ENCODE results near the gene SCLT1.
"Not testable (repeated sequence)": the region's sequence is repeated elsewhere in the genome, so short reads cannot be mapped to it uniquely, and the experiment has no call there.

SCLT1 gene

DNA sequence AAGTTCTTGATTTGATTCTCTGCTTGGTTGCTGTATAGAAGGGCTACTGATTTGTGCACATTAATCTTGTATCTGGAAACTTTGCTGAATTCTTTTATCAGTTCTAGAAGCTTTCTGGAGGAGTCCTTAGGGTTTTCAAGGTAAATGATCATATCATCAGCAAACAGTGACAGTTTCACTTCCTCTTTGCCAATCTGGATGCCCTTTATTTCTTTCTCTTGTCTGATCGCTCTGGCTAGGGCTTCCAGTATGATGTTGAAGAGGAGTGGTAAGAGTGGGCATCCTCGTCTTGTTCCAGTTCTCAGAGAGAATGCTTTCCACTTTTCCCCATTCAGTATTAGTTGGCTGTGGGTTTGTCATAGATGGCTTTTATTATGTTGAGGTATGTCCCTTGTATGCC is 23.8 kb downstream of the SCLT1 start:
- DNase-seq (ENCODE audit: low read depth in 2 of 2) = not testable (repeated sequence)

GRCh38 chr4:129064717-129065116 is 28.6 kb downstream of the SCLT1 start:
- DNase-seq (ENCODE audit: low read depth in 2 of 2) = no peak

GRCh38 chr4:129063640-129064039 is 29.7 kb downstream of the SCLT1 start:
- DNase-seq (ENCODE audit: low read depth in 2 of 2) = no peak

DNA sequence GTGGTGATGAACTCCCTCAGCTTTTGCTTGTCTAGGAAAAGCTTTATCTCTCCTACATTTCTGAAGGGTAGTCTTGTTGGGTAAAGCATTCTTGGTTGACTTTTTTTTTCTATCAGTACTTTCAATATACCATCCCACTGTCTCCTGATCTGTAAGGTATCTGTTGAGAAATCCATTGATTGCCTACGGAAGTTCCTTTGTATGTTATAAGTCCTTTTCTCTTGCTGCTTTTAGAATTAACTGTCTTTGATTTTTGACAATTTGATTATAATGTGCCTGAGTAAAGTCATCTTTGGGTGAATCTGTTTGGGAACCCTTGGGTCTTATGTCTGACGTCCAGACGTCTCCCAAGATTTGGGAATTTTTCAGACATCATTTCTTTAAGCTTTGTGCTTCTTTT is 30.8 kb downstream of the SCLT1 start:
- DNase-seq (ENCODE audit: low read depth in 2 of 2) = no peak

- no peak for DNase-seq (ENCODE audit: low read depth in 2 of 2)
Observed at GRCh38 chr4:129059028-129059427, 34.3 kb downstream of the SCLT1 start.

- DNase-seq (ENCODE audit: low read depth in 2 of 2) = no peak
Observed at GRCh38 chr4:129046055-129046959, 47.0 kb downstream of the SCLT1 start.

DNA sequence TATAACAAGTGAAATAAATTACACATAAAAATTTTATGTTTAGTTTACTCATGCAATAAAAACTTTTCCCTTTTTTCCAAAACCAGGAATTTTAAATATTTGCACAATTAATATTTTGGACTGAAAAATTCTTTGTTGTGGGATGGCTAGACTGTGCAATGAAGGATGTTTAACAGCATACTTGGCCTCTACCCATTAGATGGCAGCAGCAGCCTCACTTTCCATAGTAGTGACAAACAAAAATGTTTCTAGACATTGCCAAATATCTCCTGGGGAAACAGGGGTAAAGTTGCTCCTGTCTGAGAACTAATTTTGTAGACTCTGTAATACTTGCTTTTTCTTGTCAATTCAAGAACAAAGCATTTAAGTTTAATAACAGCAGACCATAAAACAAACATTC is 49.8 kb downstream of the SCLT1 start:
- DNase-seq (ENCODE audit: low read depth in 2 of 2) = no peak

DNA sequence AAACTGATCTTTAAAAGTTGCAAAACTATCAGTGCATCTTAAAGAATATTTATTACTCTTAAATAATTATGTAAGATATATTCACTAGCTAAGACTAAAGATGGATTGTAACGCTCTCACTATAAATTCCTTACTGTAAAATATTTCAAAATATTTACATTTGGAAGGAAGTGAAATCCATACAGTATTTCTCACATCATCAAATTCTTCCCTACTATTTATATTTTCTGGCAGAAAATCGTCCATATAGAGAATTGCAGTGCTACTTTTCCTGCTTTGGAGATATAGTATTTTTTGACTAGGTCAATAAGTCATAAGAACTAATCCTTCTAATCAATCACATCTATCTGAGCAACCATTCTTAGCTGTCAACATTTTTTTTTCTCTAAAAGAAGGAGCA is 52.9 kb downstream of the SCLT1 start:
- no peak for DNase-seq (ENCODE audit: low read depth in 2 of 2)

DNA sequence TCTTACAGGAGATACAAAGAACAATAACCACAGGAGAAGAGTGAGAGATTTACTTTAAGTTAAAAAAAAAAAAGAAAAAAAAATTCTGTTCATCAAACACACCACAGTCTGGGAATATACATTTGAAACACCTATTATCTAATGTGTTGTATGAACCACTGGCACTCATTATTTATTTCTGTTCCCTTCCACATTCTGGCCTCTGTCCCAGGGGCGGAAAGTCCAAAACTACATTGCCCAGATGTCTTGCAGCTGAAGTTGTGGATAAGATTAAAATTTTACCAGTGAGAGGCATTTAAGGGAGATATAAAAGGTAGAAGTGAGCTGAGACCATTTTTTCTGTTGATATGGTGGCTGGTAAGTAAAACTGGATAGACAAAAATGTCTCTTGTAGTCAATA is 56.2 kb downstream of the SCLT1 start:
- DNase-seq (ENCODE audit: low read depth in 2 of 2) = no peak

GRCh38 chr4:129014566-129015509 is 78.5 kb downstream of the SCLT1 start:
- DNase-seq (ENCODE audit: low read depth in 2 of 2) = no peak

DNA sequence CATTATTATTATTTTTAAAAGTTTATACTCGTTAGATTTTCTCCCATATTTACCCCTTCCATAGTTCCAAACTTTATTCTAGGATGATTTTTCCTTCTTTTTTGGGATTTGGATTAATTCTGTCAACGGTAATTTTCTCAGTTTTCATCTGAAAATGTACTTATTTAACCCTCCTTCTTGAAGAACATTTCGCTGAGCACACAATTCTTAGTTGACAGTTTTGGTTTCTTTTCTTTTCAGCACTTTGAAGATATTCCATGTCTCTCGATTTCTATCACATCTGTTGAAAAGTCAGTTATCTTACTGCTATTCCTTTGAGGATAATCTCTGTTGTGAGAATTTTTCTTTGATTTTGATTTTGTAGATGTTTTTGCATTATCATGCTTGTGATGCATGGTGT is 85.2 kb downstream of the SCLT1 start:
- no peak for DNase-seq (ENCODE audit: low read depth in 2 of 2)

DNA sequence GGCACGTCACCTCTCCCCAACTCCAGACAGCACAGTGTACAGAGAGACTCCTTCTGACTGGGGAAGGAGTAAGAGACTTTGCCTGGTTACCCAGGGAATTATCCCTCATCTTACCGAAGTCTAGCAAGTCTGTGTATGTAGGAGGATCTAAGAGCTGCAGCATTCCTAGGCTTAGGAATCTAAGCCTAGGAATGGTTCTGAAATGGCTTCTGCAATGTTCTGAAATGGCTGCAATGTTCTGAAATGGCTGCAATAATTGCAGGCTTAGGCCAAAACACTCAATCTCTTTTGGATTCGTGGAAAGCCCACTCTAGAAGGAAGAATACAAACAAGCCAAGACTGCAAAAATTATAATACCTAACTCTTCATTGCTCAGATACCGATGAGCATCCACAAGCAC is 106.4 kb downstream of the SCLT1 start:
- DNase-seq (ENCODE audit: low read depth in 2 of 2) = no peak

DNA sequence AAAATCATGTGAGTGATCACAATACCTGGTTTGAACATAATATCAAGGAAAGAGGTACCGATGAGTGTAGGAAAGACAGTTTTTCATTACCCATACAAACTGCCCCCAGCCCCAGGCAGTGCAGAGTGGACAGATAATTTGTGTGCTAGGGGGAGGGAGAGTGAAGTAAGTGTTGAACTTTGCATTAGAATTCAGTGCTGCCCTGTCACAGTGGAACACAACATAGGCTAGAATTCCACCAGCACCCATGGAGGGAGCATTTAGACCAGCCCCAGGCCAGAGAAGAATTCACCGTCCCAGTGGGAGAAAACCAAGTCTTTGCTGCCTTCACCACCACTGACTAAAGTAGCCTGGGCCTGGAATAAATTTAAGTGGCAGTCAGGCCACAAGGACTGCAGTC is 107.3 kb downstream of the SCLT1 start:
- DNase-seq (ENCODE audit: low read depth in 2 of 2) = no peak

DNA sequence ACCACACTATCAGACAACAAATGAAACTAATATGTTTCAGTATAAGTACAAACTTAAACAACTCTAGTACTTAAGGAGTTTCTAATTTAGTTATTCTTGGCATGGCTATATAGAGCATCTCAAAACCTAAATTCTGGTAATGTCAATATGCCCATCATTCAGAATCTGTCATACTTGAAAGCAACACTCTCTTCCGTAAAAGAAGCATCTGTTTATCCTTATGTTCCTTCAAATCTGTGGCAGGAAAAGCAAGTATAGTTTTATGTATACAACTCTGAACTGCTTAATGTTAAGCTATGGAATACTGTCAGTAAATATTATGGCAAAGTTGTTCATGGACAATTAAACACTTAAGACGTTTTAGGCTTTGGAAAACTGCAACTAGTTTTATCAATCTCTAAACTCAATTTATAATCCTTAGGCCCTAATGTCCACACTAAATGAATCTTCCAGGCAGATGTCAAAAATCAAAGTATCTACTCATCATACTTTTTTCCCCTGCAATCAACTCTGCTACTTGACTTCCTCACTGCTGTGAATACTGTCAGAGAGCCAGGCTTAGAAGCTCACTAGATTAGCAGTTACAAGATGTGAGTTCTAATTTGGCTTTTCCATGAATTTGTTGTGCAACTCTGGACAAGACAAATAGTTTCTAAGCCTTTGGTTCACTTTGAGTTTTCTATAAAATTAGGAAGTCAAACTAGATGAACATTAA is 109.4 kb downstream of the SCLT1 start:
- no peak for DNase-seq (ENCODE audit: low read depth in 2 of 2)

- no peak for DNase-seq (ENCODE audit: low read depth in 2 of 2)
Observed at GRCh38 chr4:128981377-128981776, 112.0 kb downstream of the SCLT1 start.

- no peak for DNase-seq (ENCODE audit: low read depth in 2 of 2)
Observed at GRCh38 chr4:128980816-128981326, 112.5 kb downstream of the SCLT1 start.

DNA sequence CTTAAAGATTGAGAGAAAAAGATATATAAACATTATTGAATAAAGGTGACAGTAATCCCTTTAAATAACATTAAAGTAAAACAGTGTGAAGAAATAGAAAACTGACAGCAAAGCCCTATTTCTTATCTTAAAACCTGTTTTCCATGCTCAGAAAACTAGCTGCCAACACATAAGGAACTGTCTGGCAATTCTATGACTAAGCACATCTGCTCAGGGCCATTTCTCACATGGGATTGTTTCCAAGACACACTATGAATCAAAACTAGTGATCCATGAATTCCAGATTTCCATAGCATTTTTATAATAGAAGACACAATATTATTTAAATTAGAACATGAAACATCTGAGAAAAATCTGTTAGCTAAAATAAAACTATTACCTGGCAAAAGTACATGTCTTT is 113.4 kb downstream of the SCLT1 start:
- no peak for DNase-seq (ENCODE audit: low read depth in 2 of 2)

DNA sequence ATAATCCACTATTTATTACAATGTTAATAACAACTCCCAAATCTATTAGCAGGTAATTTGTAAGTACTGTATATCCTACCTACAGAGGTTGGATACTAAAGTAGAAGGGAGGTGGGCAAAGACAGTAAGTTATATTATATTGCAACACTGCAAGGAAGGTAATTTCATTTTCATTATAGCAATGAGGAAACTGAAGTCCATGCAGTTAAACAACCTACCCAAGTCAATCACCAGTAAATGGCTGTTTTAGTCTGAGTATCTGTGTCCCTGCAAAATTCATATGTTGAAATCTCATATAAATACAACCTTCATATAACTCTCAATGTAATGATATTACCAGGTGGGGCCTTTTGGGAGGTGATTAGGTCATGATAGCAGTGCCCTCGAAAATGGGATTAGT is 114.4 kb downstream of the SCLT1 start:
- no peak for DNase-seq (ENCODE audit: low read depth in 2 of 2)

- no peak for DNase-seq (ENCODE audit: low read depth in 2 of 2)
Observed at GRCh38 chr4:128974136-128974581, 119.2 kb downstream of the SCLT1 start.

- no peak for DNase-seq (ENCODE audit: low read depth in 2 of 2)
Observed at GRCh38 chr4:128973384-128973783, 120.0 kb downstream of the SCLT1 start.

DNA sequence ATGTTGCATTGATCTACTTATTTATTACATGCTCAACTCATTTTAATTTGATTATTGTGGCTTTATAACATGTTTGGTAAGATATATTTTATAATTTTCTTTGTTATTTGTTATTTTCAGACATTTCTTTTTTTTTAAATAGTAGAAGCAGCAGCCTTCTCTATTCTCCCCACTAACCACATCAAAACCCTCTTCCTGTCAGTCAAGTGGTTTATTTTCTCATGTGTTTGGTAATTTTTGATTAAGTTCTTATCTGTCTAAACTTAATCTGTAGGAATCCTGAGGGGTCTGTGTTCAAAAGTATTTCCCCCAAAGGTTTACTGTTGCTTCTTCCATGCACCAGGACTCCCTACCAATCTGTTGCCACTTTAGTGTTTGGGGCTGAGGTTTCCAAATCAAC is 131.9 kb downstream of the SCLT1 start:
- DNase-seq (ENCODE audit: low read depth in 2 of 2) = no peak

GRCh38 chr4:128958194-128958593 is 135.1 kb downstream of the SCLT1 start:
- no peak for DNase-seq (ENCODE audit: low read depth in 2 of 2)

All from stimulated activated CD8-positive, alpha-beta memory T cell treated with anti-CD3 and anti-CD28 coated beads, Interleukin-7, amount 100 ng/mL, for 1 hour (primary cell).